ENCODE data around the gene YRDC.

Gene YRDC

DNA sequence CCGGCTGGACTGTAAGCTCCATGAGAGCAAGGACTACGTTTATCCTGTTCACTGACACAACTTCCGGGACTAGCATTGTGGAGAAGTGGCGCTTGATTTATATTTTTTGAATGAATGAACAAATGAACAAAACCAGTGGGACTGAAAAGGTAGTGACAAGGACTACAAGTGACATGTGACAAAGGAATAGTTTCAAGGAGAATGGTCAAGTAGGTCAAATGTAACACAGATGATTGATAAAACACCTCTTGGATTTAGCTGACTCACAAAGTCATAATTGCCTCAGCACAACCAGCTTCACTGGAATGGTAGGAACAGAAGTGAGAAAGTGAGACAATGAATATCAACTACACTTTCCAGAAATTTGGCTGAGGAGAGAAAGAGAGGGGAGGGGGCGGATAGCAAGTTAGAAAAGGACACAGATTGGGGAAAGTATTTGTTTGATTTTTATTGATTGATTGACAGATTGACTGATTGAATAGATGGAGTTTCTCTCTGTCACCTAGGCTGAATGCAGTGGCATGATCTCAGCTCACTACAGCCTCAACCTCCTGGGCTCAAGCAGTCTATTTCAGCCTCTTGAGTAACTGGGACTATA, 37.1 kb upstream of the YRDC start:
- no peaks in the 10 kb centered on the region for H3K27me3 ChIP-seq (ENCODE audit: control insufficient read depth in 5 of 5, insufficient read depth in 4 of 5, low read length in 5 of 5)
- no peaks in the 10 kb centered on the region for H3K9me3 ChIP-seq (ENCODE audit: control insufficient read depth in 5 of 5, low read length in 5 of 5)
- peaks cover 0 to 13% (median 9%) of the 10 kb centered on the region in 5 donors for H3K4me1 ChIP-seq (ENCODE audit: control insufficient read depth in 5 of 5, insufficient read depth in 5 of 5, low read length in 5 of 5)
- H3K9ac ChIP-seq (ENCODE audit: low read length in 5 of 5), result no peak overlapping the region
- H3K4me3 ChIP-seq (ENCODE audit: low read depth in 1 of 5, low read length in 5 of 5), result no peak overlapping the region
- peaks cover 0 to 15% (median 8%) of the 10 kb centered on the region in 5 donors for H3K36me3 ChIP-seq (ENCODE audit: control insufficient read depth in 5 of 5, insufficient read depth in 5 of 5, low read length in 5 of 5)
- H3K27ac ChIP-seq (ENCODE audit: low read depth, low read length), result no peak overlapping the region

DNA sequence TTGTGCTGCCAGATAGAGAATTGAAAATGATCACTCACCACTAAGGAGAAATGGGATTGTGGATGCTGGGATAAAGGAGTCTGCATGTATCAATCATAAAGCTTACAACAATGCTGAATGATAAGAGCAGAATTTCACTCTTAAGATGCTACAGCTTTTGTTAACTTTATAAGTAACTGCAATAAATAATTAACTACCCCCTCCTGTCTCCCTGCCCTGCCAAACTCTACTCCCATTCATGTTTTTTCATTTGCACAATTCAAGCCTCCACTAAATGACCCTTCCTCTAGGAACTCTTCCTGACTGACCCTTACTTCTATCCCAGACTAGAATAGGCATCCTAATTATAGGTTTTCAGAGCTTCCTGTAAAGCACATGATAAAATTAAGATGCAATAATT, 36.5 kb upstream of the YRDC start:
- Histone ChIP-seq H3K27ac (ENCODE audit: low read depth, low read length) (no peak overlapping the region), H3K27me3 (ENCODE audit: control insufficient read depth in 5 of 5, insufficient read depth in 4 of 5, low read length in 5 of 5) (no peaks in the 10 kb centered on the region), H3K4me3 (ENCODE audit: low read depth in 1 of 5, low read length in 5 of 5) (no peak overlapping the region), H3K36me3 (ENCODE audit: control insufficient read depth in 5 of 5, insufficient read depth in 5 of 5, low read length in 5 of 5) (peaks cover 5 to 16% (median 14%) of the 10 kb centered on the region in 5 donors), H3K4me1 (ENCODE audit: control insufficient read depth in 5 of 5, insufficient read depth in 5 of 5, low read length in 5 of 5) (peaks cover 0 to 9% (median 5%) of the 10 kb centered on the region in 5 donors), H3K9me3 (ENCODE audit: control insufficient read depth in 5 of 5, low read length in 5 of 5) (no peaks in the 10 kb centered on the region), H3K9ac (ENCODE audit: low read length in 5 of 5) (no peak overlapping the region)

DNA sequence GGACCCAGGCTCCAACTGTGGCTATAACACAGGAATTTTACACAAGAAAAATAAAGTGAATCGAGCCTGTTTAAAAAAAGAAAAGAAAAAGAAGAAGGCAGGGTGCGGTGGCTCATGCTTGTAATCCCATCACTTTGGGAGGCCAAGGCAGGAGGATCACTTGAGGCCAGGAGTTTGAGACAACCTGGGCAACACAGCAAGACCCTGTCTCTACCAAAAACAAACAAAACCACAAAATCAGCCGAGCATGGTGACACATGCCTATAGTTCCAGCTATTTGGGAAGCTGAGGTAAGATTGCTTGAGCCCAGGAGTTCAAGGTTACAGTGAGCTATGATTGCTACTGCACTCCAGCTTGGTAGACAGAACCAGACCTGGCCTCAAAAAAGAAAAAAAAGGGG, 33.6 kb upstream of the YRDC start:
- H3K9ac ChIP-seq (ENCODE audit: low read length in 5 of 5), result no peak overlapping the region
- H3K27ac ChIP-seq (ENCODE audit: low read depth, low read length), result no peak overlapping the region
- H3K4me1 ChIP-seq (ENCODE audit: control insufficient read depth in 5 of 5, insufficient read depth in 5 of 5, low read length in 5 of 5), result peaks cover 0 to 5% (median under 1%) of the 10 kb centered on the region in 5 donors
- no peak overlapping the region for H3K4me3 ChIP-seq (ENCODE audit: low read depth in 1 of 5, low read length in 5 of 5)
- H3K27me3 ChIP-seq (ENCODE audit: control insufficient read depth in 5 of 5, insufficient read depth in 4 of 5, low read length in 5 of 5), result no peaks in the 10 kb centered on the region
- H3K36me3 ChIP-seq (ENCODE audit: control insufficient read depth in 5 of 5, insufficient read depth in 5 of 5, low read length in 5 of 5), result peaks cover 22 to 41% (median 25%) of the 10 kb centered on the region in 5 donors
- no peaks in the 10 kb centered on the region for H3K9me3 ChIP-seq (ENCODE audit: control insufficient read depth in 5 of 5, low read length in 5 of 5)

DNA sequence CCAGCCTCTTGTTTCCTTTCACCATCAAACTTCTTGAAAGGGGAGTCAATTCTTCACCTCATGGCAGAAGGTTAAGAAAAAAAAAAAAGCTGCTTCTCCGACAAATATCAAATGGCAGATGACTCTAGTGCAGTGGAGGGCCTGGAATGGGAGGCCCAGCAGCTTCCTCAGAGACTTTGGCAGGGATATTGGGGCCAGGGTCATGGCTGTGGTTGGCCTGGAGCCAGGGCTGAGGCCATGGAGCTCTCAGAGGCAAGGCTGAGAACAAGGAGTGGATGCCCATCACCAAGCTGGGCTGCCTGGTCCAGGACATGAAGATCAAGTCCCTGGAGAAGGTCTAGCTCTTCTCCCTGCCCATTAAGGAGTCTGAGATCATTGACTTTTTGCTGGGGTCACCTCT, 32.7 kb upstream of the YRDC start:
- Histone ChIP-seq H3K4me3 (ENCODE audit: low read depth in 1 of 5, low read length in 5 of 5) (no peak overlapping the region), H3K36me3 (ENCODE audit: control insufficient read depth in 5 of 5, insufficient read depth in 5 of 5, low read length in 5 of 5) (peaks cover 25 to 48% (median 32%) of the 10 kb centered on the region in 5 donors), H3K27me3 (ENCODE audit: control insufficient read depth in 5 of 5, insufficient read depth in 4 of 5, low read length in 5 of 5) (no peaks in the 10 kb centered on the region), H3K9me3 (ENCODE audit: control insufficient read depth in 5 of 5, low read length in 5 of 5) (no peaks in the 10 kb centered on the region), H3K27ac (ENCODE audit: low read depth, low read length) (no peak overlapping the region), H3K4me1 (ENCODE audit: control insufficient read depth in 5 of 5, insufficient read depth in 5 of 5, low read length in 5 of 5) (peaks cover 0 to 5% (median 0%) of the 10 kb centered on the region in 5 donors), H3K9ac (ENCODE audit: low read length in 5 of 5) (no peak overlapping the region)

DNA sequence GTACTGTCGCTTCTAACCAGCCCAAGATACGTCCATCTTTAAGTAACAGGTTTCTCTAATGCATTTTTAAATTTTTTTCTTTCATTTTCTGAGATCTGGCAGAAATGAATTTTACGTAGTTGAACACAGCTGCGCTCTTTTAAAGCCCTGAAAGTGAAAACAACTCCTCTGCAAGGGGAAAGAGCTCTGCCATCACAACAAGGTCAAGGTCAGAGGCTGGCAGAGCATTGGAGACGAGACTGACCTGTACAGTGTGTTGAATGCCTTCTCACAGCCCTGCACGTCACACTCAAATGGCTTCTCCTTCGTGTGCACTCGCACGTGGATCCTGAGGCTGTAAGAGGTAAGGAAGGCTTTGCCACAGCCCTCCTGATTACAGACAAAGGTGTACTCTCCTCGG, 31.7 kb upstream of the YRDC start:
- Histone ChIP-seq H3K36me3 (ENCODE audit: control insufficient read depth in 5 of 5, insufficient read depth in 5 of 5, low read length in 5 of 5) (peaks cover 35 to 58% (median 41%) of the 10 kb centered on the region in 5 donors), H3K4me3 (ENCODE audit: low read depth in 1 of 5, low read length in 5 of 5) (no peak overlapping the region), H3K9ac (ENCODE audit: low read length in 5 of 5) (no peak overlapping the region), H3K4me1 (ENCODE audit: control insufficient read depth in 5 of 5, insufficient read depth in 5 of 5, low read length in 5 of 5) (peaks cover 0 to 5% (median 0%) of the 10 kb centered on the region in 5 donors), H3K9me3 (ENCODE audit: control insufficient read depth in 5 of 5, low read length in 5 of 5) (no peaks in the 10 kb centered on the region), H3K27me3 (ENCODE audit: control insufficient read depth in 5 of 5, insufficient read depth in 4 of 5, low read length in 5 of 5) (no peaks in the 10 kb centered on the region), H3K27ac (ENCODE audit: low read depth, low read length) (no peak overlapping the region)

DNA sequence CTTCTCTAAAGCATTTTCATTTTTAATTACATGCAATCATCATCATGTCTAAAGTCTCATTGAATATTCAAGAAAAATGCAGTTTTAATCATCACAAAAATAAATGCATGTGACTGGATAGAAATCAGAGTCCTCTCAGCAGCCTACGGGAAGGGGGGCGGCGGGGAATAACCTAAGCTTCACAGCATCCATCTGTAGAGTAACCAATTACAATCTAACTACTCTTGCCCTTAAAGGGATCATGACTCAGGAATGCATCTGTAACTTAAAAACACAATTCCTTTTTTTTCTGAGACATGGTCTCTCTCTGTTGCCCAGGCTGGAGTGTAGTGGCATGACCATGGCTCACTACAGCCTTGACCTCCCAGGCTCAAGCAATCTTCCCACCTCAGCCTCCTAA, 28.8 kb upstream of the YRDC start:
- Histone ChIP-seq H3K36me3 (ENCODE audit: control insufficient read depth in 5 of 5, insufficient read depth in 5 of 5, low read length in 5 of 5) (peaks cover 50 to 82% (median 59%) of the 10 kb centered on the region in 5 donors), H3K27me3 (ENCODE audit: control insufficient read depth in 5 of 5, insufficient read depth in 4 of 5, low read length in 5 of 5) (no peaks in the 10 kb centered on the region), H3K4me3 (ENCODE audit: low read depth in 1 of 5, low read length in 5 of 5) (no peak overlapping the region), H3K4me1 (ENCODE audit: control insufficient read depth in 5 of 5, insufficient read depth in 5 of 5, low read length in 5 of 5) (peaks cover 0 to 5% (median 0%) of the 10 kb centered on the region in 5 donors), H3K27ac (ENCODE audit: low read depth, low read length) (no peak overlapping the region), H3K9ac (ENCODE audit: low read length in 5 of 5) (no peak overlapping the region), H3K9me3 (ENCODE audit: control insufficient read depth in 5 of 5, low read length in 5 of 5) (no peaks in the 10 kb centered on the region)

DNA sequence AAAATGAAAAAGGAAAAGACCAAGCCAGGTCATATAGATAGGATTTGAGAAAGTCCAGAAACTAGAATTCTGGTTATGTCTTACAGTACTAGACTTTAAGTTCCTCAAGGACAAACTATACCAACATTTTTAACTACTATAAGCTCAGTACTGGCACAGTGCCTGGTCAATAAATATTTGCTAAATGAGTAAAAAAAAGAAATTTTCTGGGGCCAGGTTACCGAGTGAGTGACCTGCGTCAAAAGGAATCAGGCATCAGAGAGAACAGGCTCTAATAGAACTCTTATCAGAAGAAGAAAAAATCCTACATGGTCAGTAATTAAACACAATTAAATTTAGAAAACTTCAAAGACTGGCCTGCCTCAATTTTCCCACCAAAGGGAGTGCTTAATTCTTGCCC, 23.8 kb upstream of the YRDC start:
- Histone ChIP-seq H3K27ac (ENCODE audit: low read depth, low read length) (no peak overlapping the region), H3K36me3 (ENCODE audit: control insufficient read depth in 5 of 5, insufficient read depth in 5 of 5, low read length in 5 of 5) (peaks cover 44 to 75% (median 58%) of the 10 kb centered on the region in 5 donors), H3K4me1 (ENCODE audit: control insufficient read depth in 5 of 5, insufficient read depth in 5 of 5, low read length in 5 of 5) (no peaks in the 10 kb centered on the region), H3K27me3 (ENCODE audit: control insufficient read depth in 5 of 5, insufficient read depth in 4 of 5, low read length in 5 of 5) (no peaks in the 10 kb centered on the region), H3K9me3 (ENCODE audit: control insufficient read depth in 5 of 5, low read length in 5 of 5) (no peaks in the 10 kb centered on the region), H3K9ac (ENCODE audit: low read length in 5 of 5) (no peak overlapping the region), H3K4me3 (ENCODE audit: low read depth in 1 of 5, low read length in 5 of 5) (no peak overlapping the region)

DNA sequence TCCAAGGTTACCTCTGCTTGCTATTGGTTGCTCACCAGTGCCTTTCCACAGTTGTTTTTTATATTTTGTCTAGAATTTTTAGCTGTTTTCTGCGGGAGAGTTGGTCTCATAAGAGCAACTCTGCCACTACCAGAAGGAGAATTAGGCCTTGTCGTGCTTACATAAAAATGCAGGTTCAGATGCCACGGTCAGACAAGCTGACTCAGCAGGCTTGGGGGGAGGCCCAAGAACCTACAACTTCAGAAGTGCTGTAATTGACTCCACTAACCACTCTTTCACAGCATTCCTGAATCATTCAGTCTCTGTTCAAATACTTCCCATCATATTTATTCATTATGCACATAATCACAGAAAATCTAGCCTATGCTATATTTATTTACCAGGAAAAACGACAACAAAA, 23.1 kb upstream of the YRDC start:
- H3K27me3 ChIP-seq (ENCODE audit: control insufficient read depth in 5 of 5, insufficient read depth in 4 of 5, low read length in 5 of 5), result no peaks in the 10 kb centered on the region
- peaks cover 41 to 75% (median 57%) of the 10 kb centered on the region in 5 donors for H3K36me3 ChIP-seq (ENCODE audit: control insufficient read depth in 5 of 5, insufficient read depth in 5 of 5, low read length in 5 of 5)
- H3K4me3 ChIP-seq (ENCODE audit: low read depth in 1 of 5, low read length in 5 of 5), result no peak overlapping the region
- no peaks in the 10 kb centered on the region for H3K9me3 ChIP-seq (ENCODE audit: control insufficient read depth in 5 of 5, low read length in 5 of 5)
- no peak overlapping the region for H3K9ac ChIP-seq (ENCODE audit: low read length in 5 of 5)
- H3K27ac ChIP-seq (ENCODE audit: low read depth, low read length), result no peak overlapping the region
- H3K4me1 ChIP-seq (ENCODE audit: control insufficient read depth in 5 of 5, insufficient read depth in 5 of 5, low read length in 5 of 5), result no peaks in the 10 kb centered on the region

DNA sequence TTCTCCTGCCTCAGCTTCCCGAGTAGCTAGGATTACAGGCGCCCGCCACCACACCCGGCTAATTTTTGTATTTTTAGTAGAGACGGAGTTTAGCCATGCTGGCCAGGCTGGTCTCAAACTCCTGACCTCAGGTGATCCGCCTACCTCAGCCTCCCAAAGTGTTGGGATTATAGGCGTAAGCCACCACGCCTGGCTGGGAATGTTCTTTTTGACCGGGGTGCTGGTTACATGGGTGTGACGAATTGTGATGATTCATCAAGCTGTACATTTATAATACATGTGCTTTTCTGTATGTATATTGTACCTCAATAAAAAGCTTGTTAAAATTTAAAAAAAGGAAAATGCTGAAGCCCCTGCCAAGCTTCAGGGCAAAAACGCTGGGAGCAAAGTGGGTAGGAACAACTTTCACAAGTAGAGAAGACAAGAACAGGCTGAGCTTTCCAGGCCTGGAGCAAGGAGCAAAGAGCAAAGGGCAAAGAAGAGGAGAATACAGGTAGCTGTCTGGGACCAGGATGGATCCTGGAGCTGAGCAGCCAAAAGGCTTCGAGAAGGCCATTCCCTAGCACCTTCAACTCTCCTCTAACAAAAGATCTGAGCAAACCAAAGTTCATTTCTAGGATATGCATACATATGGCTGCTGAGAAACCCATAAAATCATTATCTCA, 20.5 kb upstream of the YRDC start:
- Histone ChIP-seq H3K27me3 (ENCODE audit: control insufficient read depth in 5 of 5, insufficient read depth in 4 of 5, low read length in 5 of 5) (no peaks in the 10 kb centered on the region), H3K4me1 (ENCODE audit: control insufficient read depth in 5 of 5, insufficient read depth in 5 of 5, low read length in 5 of 5) (peaks cover 0 to 3% (median 0%) of the 10 kb centered on the region in 5 donors), H3K9ac (ENCODE audit: low read length in 5 of 5) (no peak overlapping the region), H3K4me3 (ENCODE audit: low read depth in 1 of 5, low read length in 5 of 5) (no peak overlapping the region), H3K27ac (ENCODE audit: low read depth, low read length) (no peak overlapping the region), H3K36me3 (ENCODE audit: control insufficient read depth in 5 of 5, insufficient read depth in 5 of 5, low read length in 5 of 5) (peaks cover 25 to 65% (median 37%) of the 10 kb centered on the region in 5 donors), H3K9me3 (ENCODE audit: control insufficient read depth in 5 of 5, low read length in 5 of 5) (no peaks in the 10 kb centered on the region)

DNA sequence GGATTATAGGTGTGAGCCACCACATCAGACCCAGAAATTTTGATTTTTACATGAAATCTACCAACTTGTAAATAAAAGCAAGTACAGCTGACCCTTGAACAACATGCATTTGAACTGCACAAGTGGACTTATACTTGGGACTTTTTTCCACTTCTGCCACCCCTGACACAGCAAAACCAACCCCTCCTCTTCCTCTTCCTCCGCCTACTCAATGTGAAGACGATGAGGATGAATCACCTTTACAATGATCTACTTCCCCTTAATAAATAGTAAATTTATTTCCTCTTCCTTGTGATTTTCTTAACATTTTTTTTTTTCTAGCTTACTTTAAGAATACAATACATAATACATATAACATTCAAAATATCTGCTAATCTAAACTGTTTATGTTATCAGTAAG, 17.5 kb upstream of the YRDC start:
- no peaks in the 10 kb centered on the region for H3K27me3 ChIP-seq (ENCODE audit: control insufficient read depth in 5 of 5, insufficient read depth in 4 of 5, low read length in 5 of 5)

More for the DNA sequence above, 17.5 kb upstream of the YRDC start:
- Histone ChIP-seq H3K36me3 (ENCODE audit: control insufficient read depth in 5 of 5, insufficient read depth in 5 of 5, low read length in 5 of 5) (peaks cover 17 to 64% (median 38%) of the 10 kb centered on the region in 5 donors), H3K9ac (ENCODE audit: low read length in 5 of 5) (no peak overlapping the region), H3K4me3 (ENCODE audit: low read depth in 1 of 5, low read length in 5 of 5) (no peak overlapping the region), H3K27ac (ENCODE audit: low read depth, low read length) (no peak overlapping the region), H3K9me3 (ENCODE audit: control insufficient read depth in 5 of 5, low read length in 5 of 5) (no peaks in the 10 kb centered on the region), H3K4me1 (ENCODE audit: control insufficient read depth in 5 of 5, insufficient read depth in 5 of 5, low read length in 5 of 5) (peaks cover 0 to 3% (median 0%) of the 10 kb centered on the region in 5 donors)
